Activated CD4-positive, alpha-beta T cell treated with anti-CD3 and anti-CD28 coated beads, Interleukin-2, amount 10 ng/mL, durations not matched to agents 7 days and 5 days (primary cell): ENCODE measurements around the gene CHRDL1. TPM values are rescaled to one million over a fixed set of nuclear protein-coding genes. Genes with fewer than 3 reads are reported as not detected.
"Not testable (repeated sequence)": the region's sequence is repeated elsewhere in the genome, so short reads cannot be mapped to it uniquely, and the experiment has no call there.

ENCODE experiments used
- CTCF ChIA-PET: fragments of 350-600 bp; sonication (Branson Sonifier 250); formaldehyde crosslinking; loops from one replicate; lab custom pipeline; 2021; ENCODE audit warnings: antibody characterized with exemption; lab: Charles Lee
- POLR2A ChIA-PET: fragments of 350-600 bp; sonication (Branson Sonifier 250); formaldehyde crosslinking; loops from one replicate; lab custom pipeline; 2021; ENCODE audit warnings: antibody characterized with exemption; lab: Charles Lee
- DNase-seq: peaks from one replicate; pipeline ENCODE4 v3.0.0-alpha.2; 2020
- H3K27ac Mint-ChIP-seq: one replicate; pipeline ENCODE4 v1.8.0; 2021; ENCODE audit warnings: mild to moderate bottlenecking, moderate library complexity, mixed read lengths
- H3K27me3 Mint-ChIP-seq: one replicate; pipeline ENCODE4 v1.8.0; 2021; ENCODE audit warnings: mixed read lengths
- H3K36me3 Mint-ChIP-seq: one replicate; pipeline ENCODE4 v1.8.0; 2021; ENCODE audit warnings: low read depth, mixed read lengths
- H3K4me1 Mint-ChIP-seq: one replicate; pipeline ENCODE4 v1.8.0; 2021; ENCODE audit warnings: mixed read lengths
- H3K4me3 Mint-ChIP-seq: one replicate; pipeline ENCODE4 v1.8.0; 2021; ENCODE audit warnings: mild to moderate bottlenecking, moderate library complexity, mixed read lengths
- H3K9me3 Mint-ChIP-seq: one replicate; pipeline ENCODE4 v1.8.0; 2021; ENCODE audit warnings: mixed read lengths
- total RNA-seq, 2 experiments: library from RNA; stranded (reverse); gene quantifications; one replicate each; pipeline ENCODE4 v1.2.3, GENCODE V29; 2021

The CHRDL1 gene
- total RNA-seq, 2 experiments from 2014 or later: not detected

DNA sequence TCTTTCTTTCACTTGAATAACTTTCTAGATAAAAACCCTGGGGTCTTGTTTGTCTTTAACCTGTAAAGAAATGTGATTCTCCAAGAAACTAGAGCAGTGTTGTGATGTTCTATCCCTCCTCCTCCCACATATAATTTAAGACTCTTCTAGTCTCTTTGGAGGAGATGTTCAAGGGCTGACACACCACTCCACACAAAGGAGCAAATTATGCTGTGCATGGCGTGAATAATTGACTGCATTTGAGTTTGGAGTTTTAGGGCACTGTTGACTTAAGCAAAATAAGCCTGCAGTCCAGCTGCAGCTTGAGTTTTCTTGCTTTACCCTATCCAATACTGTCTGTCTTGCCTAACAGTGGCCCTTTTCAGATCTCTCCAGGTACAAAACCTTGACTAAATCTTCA is 119.7 kb downstream of the CHRDL1 start:
- Mint-ChIP-seq H3K9me3 (no peaks in the 10 kb centered on the region), H3K4me3 (no peak overlapping the region), H3K36me3 (no peaks in the 10 kb centered on the region), H3K4me1 (no peaks in the 10 kb centered on the region), H3K27ac (no peak overlapping the region), H3K27me3 (no peaks in the 10 kb centered on the region)
- CTCF ChIA-PET: no interaction called here
- no peak for DNase-seq
- POLR2A ChIA-PET: no interaction called here

DNA sequence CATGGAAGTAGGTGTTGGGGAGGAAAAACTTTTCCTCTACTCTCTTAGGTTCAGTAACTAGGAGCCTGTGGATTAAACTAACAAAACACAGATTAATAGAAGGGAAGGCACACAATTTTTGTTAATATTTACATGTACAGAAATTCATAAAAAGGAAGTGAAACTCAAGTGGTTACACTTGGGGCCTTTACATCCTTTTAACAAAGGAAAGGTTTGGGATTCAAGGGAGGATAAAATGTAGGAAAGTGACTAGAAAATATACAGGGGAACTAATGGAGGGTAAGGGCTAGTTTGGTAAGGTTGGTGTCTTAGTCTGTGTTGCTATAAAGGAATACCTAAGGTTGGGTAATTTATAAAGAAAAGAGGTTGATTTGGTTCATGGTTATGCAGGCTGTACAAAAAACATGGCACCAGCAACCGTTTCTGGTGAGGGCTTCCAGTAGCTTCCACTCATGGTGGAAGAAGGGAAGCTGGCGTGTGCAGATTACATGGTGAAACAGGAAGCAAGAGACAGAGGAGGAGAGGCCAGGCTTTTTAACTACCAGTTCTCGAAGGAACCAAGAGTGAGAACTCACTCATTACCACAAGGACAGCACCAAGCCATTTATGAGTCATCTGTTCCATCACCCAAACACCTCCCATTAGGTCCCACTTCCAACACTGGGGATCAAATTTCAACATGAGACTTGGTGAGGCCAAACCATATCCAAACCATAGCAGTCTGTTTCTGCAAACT is 124.4 kb downstream of the CHRDL1 start:
- Mint-ChIP-seq H3K36me3 (no peaks in the 10 kb centered on the region), H3K9me3 (no peaks in the 10 kb centered on the region), H3K27me3 (no peaks in the 10 kb centered on the region), H3K27ac (no peak overlapping the region), H3K4me3 (no peak overlapping the region), H3K4me1 (no peaks in the 10 kb centered on the region)
- CTCF ChIA-PET: no interaction called here
- DNase-seq: no peak
- POLR2A ChIA-PET: no interaction called here

DNA sequence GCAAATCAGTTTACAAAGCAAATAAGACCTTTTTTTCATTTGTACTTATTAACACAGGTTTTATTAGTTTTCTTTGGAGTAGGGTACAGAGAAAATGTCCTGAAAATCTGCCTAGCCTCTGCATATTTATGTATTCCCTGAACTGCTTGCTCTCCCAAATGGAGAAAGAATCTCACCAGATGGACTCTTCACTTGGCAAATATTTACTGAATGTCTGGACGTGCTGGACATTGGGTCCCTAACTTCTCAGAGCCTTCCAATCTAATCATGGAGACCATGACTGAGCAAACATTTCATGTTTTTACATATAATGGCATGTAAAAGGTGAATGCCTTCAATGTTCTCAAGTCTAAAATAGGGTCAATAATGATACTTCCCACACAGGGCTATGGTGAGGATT is 126.0 kb downstream of the CHRDL1 start:
- no peaks in the 10 kb centered on the region for H3K4me1 Mint-ChIP-seq
- H3K9me3 Mint-ChIP-seq: no peaks in the 10 kb centered on the region
- H3K27me3 Mint-ChIP-seq: no peaks in the 10 kb centered on the region
- ChIA-PET POLR2A (no interaction called here), CTCF (no interaction called here)
- H3K27ac Mint-ChIP-seq: no peak overlapping the region
- no peak overlapping the region for H3K4me3 Mint-ChIP-seq
- H3K36me3 Mint-ChIP-seq: no peaks in the 10 kb centered on the region
- DNase-seq: no peak

DNA sequence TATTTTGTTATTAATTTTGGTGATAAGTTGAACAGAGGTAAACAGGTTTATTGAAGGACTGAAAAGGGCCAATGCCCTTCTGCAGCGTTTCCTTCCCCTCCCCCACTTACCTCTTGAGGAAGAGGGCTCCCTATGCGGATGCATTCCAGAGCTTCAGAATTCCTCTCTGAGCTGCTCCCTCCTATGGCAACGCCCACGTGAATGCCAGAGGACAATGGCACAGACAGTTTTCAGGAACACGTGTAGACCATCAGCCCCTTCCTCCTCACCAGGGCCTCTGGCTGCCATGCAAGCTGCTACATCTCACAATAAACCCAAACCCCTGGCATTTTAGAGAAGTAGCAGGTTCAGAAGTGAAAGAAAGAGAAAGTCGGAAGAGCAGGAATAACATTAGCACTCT is 127.9 kb downstream of the CHRDL1 start:
- Mint-ChIP-seq H3K4me3 (no peak overlapping the region), H3K27ac (no peak overlapping the region), H3K9me3 (no peaks in the 10 kb centered on the region), H3K36me3 (no peaks in the 10 kb centered on the region), H3K4me1 (no peaks in the 10 kb centered on the region), H3K27me3 (no peaks in the 10 kb centered on the region)
- DNase-seq: no peak
- ChIA-PET POLR2A (no interaction called here), CTCF (interaction anchor here (0.6 kb wide), 1 partner anchor 994 kb away, joined by 3 read pairs; no protein-coding TSS in a partner anchor)

DNA sequence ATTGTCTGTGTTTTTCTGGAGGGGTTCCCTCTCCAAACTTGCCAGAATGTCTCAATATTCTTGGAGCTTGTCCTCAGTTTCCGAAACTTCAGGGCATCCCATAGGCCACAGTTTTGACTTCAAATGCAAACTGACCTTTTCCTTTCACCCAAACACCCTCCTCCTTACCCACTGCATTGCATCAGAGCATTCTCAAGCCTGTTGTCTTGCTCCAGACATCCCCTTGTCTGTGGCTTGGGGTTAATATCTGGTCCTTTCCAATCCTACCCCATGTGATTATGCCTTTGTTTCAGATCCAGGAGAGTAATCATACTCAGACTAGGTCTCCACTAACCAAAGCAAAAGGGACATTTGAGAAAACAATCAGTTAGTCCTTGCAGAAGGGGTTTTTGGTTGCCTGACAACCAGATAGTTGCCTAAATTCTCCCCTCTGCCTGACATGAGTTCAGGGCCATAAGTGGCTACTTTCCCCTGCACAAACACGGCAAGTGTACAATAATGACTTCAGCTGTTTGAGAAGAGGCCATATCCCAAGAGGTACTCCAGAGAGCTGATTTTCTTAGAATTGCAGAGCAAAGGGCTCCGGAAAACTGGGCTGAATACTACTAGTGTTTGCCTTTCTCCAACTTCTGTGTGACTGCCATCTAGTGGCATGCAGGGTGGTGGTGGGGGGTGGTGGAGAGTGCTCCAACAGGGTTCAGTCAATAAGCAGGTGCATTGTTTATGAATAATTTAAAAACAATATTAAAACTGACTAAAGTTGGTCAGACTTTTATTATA is 130.2 kb downstream of the CHRDL1 start:
- peak; percentile 14 for DNase-seq
- H3K27me3 Mint-ChIP-seq: no peaks in the 10 kb centered on the region
- H3K4me3 Mint-ChIP-seq: no peak overlapping the region
- H3K36me3 Mint-ChIP-seq: no peaks in the 10 kb centered on the region
- ChIA-PET CTCF (no interaction called here), POLR2A (no interaction called here)
- no peak overlapping the region for H3K27ac Mint-ChIP-seq
- no peaks in the 10 kb centered on the region for H3K4me1 Mint-ChIP-seq
- H3K9me3 Mint-ChIP-seq: no peaks in the 10 kb centered on the region

DNA sequence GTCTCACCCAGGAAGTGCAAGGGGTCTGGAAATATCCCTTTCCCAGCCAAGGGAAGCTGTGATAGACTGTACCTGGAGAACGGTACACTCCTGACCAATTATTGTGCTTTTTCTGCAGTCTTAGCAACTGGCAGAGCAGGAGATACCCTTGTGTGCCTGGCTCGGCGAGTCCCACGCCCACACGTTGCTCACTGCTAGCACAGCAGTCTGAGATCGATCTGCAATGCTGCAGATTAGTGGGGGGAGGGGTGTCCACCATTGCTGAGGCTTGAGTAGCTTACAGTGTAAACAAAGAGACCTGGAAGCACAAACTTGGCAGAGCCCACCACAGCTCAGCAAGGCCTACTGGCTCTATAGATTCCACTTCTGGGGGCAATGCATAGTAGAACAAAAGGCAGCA is 138.5 kb downstream of the CHRDL1 start:
- POLR2A ChIA-PET: no interaction called here
- H3K27me3 Mint-ChIP-seq: no peaks in the 10 kb centered on the region

DNA sequence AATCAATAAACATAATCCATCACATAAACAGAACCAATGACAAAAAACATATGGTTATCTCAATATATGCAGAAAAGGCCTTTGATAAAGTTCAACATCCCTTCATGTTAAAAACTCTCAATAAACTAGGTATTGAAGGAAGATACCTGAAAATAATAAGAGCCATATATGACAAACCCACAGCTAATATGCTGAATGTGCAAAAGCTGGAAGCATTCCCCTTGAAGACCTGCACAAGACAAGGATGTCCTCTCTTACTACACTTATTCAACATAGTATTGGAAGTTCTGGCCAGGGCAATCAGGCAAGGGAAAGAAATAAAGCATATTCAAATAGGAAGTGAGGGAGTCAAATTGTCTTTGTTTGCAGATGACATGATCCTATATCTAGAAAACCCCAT is 141.3 kb downstream of the CHRDL1 start:
- H3K36me3 Mint-ChIP-seq, H3K9me3 Mint-ChIP-seq, H3K27me3 Mint-ChIP-seq, H3K27ac Mint-ChIP-seq, H3K4me3 Mint-ChIP-seq, CTCF ChIA-PET, H3K4me1 Mint-ChIP-seq, DNase-seq, POLR2A ChIA-PET: not testable (repeated sequence)

More for the DNA sequence above, 138.5 kb downstream of the CHRDL1 start:
- H3K4me3 Mint-ChIP-seq: no peak overlapping the region
- no peak overlapping the region for H3K27ac Mint-ChIP-seq
- no peaks in the 10 kb centered on the region for H3K9me3 Mint-ChIP-seq
- no peaks in the 10 kb centered on the region for H3K4me1 Mint-ChIP-seq
- DNase-seq: no peak
- no peaks in the 10 kb centered on the region for H3K36me3 Mint-ChIP-seq
- CTCF ChIA-PET: no interaction called here

DNA sequence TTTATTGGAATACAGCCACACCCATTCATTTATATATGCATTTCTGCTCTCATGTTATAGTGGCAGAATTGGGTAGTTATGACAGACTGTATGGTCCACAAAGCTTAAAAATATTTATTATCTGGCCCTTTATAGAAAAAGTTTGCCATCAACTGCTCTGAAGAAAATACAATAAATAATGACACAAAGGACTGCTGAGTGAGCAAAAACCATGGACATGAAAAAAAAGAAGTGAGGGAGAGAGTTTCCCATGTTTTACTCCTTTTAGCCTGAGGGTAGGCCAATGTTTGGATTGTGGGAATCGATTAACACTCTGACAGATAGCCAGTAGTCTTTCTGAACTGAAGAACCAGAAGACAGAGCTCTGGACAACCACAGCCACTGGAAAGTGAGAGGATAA is 149.2 kb downstream of the CHRDL1 start:
- Mint-ChIP-seq H3K36me3 (no peaks in the 10 kb centered on the region), H3K27ac (no peak overlapping the region), H3K27me3 (no peaks in the 10 kb centered on the region), H3K9me3 (no peaks in the 10 kb centered on the region), H3K4me1 (no peaks in the 10 kb centered on the region), H3K4me3 (no peak overlapping the region)
- CTCF ChIA-PET: no interaction called here
- DNase-seq: no peak
- POLR2A ChIA-PET: no interaction called here
